SU-DHL-6 (cell line): ENCODE results near the gene GPR35.

ENCODE experiments used
- H2AFZ ChIP-seq: fragments of 200-600 bp; sonication (generic); 2 replicates; pipeline ENCODE4 v1.6.1; 2014; ENCODE audit warnings: low read depth, mild to moderate bottlenecking, moderate library complexity, mixed read lengths, antibody characterized with exemption, low read length; ENCODE audit not compliant: severe bottlenecking
- H3F3A ChIP-seq: fragments of 200-600 bp; shearing (Covaris generic); 2 replicates; pipeline ENCODE4 v1.6.0; 2016; ENCODE audit warnings: antibody characterized with exemption, mild to moderate bottlenecking; ENCODE audit not compliant: insufficient read depth
- H3K27ac ChIP-seq: fragments of 200-600 bp; sonication (generic); 2 replicates; pipeline ENCODE4 v1.5.1; 2016; ENCODE audit warnings: low read depth, mild to moderate bottlenecking, low read length, moderate library complexity, mixed read lengths
- H3K27me3 ChIP-seq: fragments of 200-600 bp; sonication (generic), shearing (Covaris generic); 2 replicates; pipeline ENCODE4 v1.6.0; 2014; ENCODE audit warnings: mild to moderate bottlenecking, low read length
- H3K36me3 ChIP-seq: fragments of 200-600 bp; sonication (generic); 2 replicates; pipeline ENCODE4 v1.6.1; 2014; ENCODE audit warnings: mild to moderate bottlenecking, low read length, mixed read lengths
- H3K4me2 ChIP-seq: fragments of 300-600, 200-600 bp; shearing (Covaris generic), sonication (generic); 2 replicates; pipeline ENCODE4 v1.6.0; 2014; ENCODE audit warnings: low read length, low read depth, mild to moderate bottlenecking; ENCODE audit not compliant: poor library complexity, severe bottlenecking
- H3K4me3 ChIP-seq: fragments of 200-600 bp; sonication (generic); 2 replicates; pipeline ENCODE4 v1.5.1; 2014; ENCODE audit warnings: antibody characterized with exemption, low read length, mild to moderate bottlenecking, mixed read lengths; ENCODE audit not compliant: insufficient read depth, poor library complexity, severe bottlenecking
- H3K79me2 ChIP-seq: fragments of 200-600 bp; sonication (generic); 2 replicates; pipeline ENCODE4 v1.6.1; 2014; ENCODE audit warnings: mild to moderate bottlenecking, low read length, moderate library complexity; ENCODE audit not compliant: insufficient read depth
- H3K9ac ChIP-seq: fragments of 200-600 bp; sonication (generic); 2 replicates; pipeline ENCODE4 v1.7.0; 2014; ENCODE audit warnings: mild to moderate bottlenecking, low read length
- H3K9me2 ChIP-seq: fragments of 200-600 bp; sonication (generic); replicated peaks from 2 replicates; pipeline ENCODE4 v1.6.1; 2014; ENCODE audit warnings: low read length; ENCODE audit not compliant: insufficient read depth
- H3K9me3 ChIP-seq: fragments of 200-600 bp; sonication (generic); 2 replicates; pipeline ENCODE4 v1.6.1; 2014; ENCODE audit warnings: low read length, mixed read lengths; ENCODE audit not compliant: insufficient read depth
- H4K20me1 ChIP-seq: fragments of 200-600 bp; sonication (generic); 2 replicates; pipeline ENCODE4 v1.6.1; 2014; ENCODE audit warnings: low read depth, mild to moderate bottlenecking, antibody characterized with exemption, low read length, moderate library complexity, mixed read lengths
- EZH2phosphoT487 ChIP-seq: fragments of 200-600 bp; sonication (generic), shearing (Covaris generic); conservative IDR thresholded peaks from 2 replicates; pipeline ENCODE4 v1.6.1; 2018; ENCODE audit warnings: mild to moderate bottlenecking, antibody characterized with exemption, low read length, moderate library complexity, mixed read lengths
- TF ChIP-seq, protein P1 (sequence below): fragments of 200-600 bp; sonication (generic); IDR thresholded peaks from one replicate; pipeline ENCODE4 v1.5.1; 2017; ENCODE audit warnings: antibody characterized with exemption, mild to moderate bottlenecking, low read length, moderate library complexity; ENCODE audit not compliant: insufficient read depth, poor library complexity, severe bottlenecking

The GPR35 gene, protein sequence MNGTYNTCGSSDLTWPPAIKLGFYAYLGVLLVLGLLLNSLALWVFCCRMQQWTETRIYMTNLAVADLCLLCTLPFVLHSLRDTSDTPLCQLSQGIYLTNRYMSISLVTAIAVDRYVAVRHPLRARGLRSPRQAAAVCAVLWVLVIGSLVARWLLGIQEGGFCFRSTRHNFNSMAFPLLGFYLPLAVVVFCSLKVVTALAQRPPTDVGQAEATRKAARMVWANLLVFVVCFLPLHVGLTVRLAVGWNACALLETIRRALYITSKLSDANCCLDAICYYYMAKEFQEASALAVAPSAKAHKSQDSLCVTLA

DNA sequence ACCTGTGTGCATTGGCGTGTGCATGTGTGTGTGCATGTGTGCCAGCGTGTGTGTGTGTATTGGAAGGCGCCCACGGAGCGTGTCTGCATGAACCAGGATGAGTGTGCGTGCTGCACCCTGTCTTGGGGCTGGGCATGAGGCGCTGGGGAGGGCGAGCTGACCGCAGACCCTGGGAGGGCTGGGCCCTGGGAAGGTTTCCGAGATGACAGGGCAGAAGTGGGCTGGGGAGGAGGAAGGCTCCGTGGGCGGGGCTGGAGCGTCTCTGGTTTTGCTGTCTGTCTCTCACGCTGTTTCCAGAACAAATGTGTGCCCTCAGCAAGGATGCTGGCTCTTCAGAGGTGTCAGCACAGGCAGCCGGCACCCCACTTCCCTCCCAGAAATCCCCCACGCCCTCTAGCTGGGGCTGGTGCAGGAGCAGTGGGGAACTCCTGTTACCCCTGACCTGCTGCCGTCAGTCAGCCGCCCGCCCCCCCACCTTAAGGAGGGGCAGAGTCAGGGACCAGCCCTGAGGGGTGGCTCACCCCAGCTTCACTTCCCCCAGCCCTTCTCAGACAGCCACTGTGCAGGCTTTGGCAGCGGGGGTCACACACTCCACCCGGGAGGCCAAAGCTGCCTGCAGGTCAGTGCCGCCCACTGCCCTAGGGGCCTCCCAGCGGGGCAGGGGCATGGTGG lies at the start of gene GPR35:
GPR35 (plus strand) TSS at position 531 of the 672 bp plus-strand sequence. CDS start 4,473 bp downstream, outside the sequence.
- Histone ChIP-seq H3K27ac (no peak within 1 kb of the TSS), H3K9me3 (no peaks in the 10 kb centered on the region), H3K36me3 (no peaks in the 10 kb centered on the region), H2AFZ (no peak within 1 kb of the TSS), H4K20me1 (no peaks in the 10 kb centered on the region), H3K79me2 (no peaks in the 10 kb centered on the region), H3K4me3 (no peak within 1 kb of the TSS), H3F3A (no peaks in the 10 kb centered on the region), H3K9me2 (no peaks in the 10 kb centered on the region), H3K27me3 (no peaks in the 10 kb centered on the region), H3K4me2 (no peak within 1 kb of the TSS), H3K9ac (no peak within 1 kb of the TSS)
- TF ChIP-seq, protein P1, sequence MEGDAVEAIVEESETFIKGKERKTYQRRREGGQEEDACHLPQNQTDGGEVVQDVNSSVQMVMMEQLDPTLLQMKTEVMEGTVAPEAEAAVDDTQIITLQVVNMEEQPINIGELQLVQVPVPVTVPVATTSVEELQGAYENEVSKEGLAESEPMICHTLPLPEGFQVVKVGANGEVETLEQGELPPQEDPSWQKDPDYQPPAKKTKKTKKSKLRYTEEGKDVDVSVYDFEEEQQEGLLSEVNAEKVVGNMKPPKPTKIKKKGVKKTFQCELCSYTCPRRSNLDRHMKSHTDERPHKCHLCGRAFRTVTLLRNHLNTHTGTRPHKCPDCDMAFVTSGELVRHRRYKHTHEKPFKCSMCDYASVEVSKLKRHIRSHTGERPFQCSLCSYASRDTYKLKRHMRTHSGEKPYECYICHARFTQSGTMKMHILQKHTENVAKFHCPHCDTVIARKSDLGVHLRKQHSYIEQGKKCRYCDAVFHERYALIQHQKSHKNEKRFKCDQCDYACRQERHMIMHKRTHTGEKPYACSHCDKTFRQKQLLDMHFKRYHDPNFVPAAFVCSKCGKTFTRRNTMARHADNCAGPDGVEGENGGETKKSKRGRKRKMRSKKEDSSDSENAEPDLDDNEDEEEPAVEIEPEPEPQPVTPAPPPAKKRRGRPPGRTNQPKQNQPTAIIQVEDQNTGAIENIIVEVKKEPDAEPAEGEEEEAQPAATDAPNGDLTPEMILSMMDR: no peak
- no peak for TF ChIP-seq EZH2phosphoT487

- no peaks in the 10 kb centered on the region for H3K9me2 ChIP-seq
- no peaks in the 10 kb centered on the region for H3K27me3 ChIP-seq
- no peaks in the 10 kb centered on the region for H3K9me3 ChIP-seq
- H3K9ac ChIP-seq: no peak overlapping the region
- H4K20me1 ChIP-seq: no peaks in the 10 kb centered on the region; the same call in 1 of the 2 replicates
- no peak overlapping the region for H3K27ac ChIP-seq
- H3K79me2 ChIP-seq: 0 out of 2 replicates have a peak, but pooled peaks cover 11% of the 10 kb centered on the region
- no peak overlapping the region for H2AFZ ChIP-seq
- TF ChIP-seq EZH2phosphoT487: no peak
- TF ChIP-seq, protein P1: no peak
- H3F3A ChIP-seq: peaks cover 6% of the 10 kb centered on the region; the same call in 1 of the 2 replicates
- H3K4me3 ChIP-seq: no peak overlapping the region
- no peaks in the 10 kb centered on the region for H3K36me3 ChIP-seq
- no peak overlapping the region for H3K4me2 ChIP-seq
Measured at GRCh38 chr2:240576036-240576435, 49.2 kb upstream of the GPR35 start.

GRCh38 chr2:240576436-240577205 lies 48.7 kb upstream of the GPR35 start:
- no peak overlapping the region for H3K4me3 ChIP-seq
- no peaks in the 10 kb centered on the region; the same call in 1 of the 2 replicates for H4K20me1 ChIP-seq
- H3K79me2 ChIP-seq: 0 out of 2 replicates have a peak, but pooled peaks cover 15% of the 10 kb centered on the region
- H3K9ac ChIP-seq: no peak overlapping the region
- no peaks in the 10 kb centered on the region for H3K9me3 ChIP-seq
- H3K27me3 ChIP-seq: no peaks in the 10 kb centered on the region
- no peak for TF ChIP-seq EZH2phosphoT487
- TF ChIP-seq, protein P1: no peak
- no peak overlapping the region for H3K4me2 ChIP-seq
- H2AFZ ChIP-seq: no peak overlapping the region
- no peak overlapping the region for H3K27ac ChIP-seq
- H3K36me3 ChIP-seq: no peaks in the 10 kb centered on the region
- H3K9me2 ChIP-seq: no peaks in the 10 kb centered on the region
- H3F3A ChIP-seq: peaks cover 11% of the 10 kb centered on the region; the same call in 1 of the 2 replicates
